HG03060 (cell line): Measurements from ENCODE around the gene WNT11.

Experiments used
- ATAC-seq: cut with Tn5 transposase; IDR thresholded peaks from one replicate; pipeline ENCODE4 v1.9.1; 2021; ENCODE audit warnings: low read depth, moderate number of reproducible peaks; ENCODE audit not compliant: unreplicated experiment

The WNT11 gene

GRCh38 chr11:76224461-76225121, 18.3 kb upstream of the WNT11 start:
- ATAC-seq = no peak

- ATAC-seq = no peak
These were observed 15.1 kb upstream of the WNT11 start for GRCh38 chr11:76221365-76221764.

- no peak for ATAC-seq
These were observed 12.9 kb upstream of the WNT11 start for GRCh38 chr11:76219243-76219642.

- ATAC-seq = no peak
These were observed 12.3 kb upstream of the WNT11 start for GRCh38 chr11:76218449-76219178.

GRCh38 chr11:76217653-76218160, 11.4 kb upstream of the WNT11 start:
- no peak for ATAC-seq

- ATAC-seq = no peak
These were observed 10.4 kb upstream of the WNT11 start for GRCh38 chr11:76216536-76217325.

- no peak for ATAC-seq
These were observed 9.6 kb upstream of the WNT11 start for GRCh38 chr11:76215941-76216340.

GRCh38 chr11:76214968-76215548, 8.8 kb upstream of the WNT11 start:
- ATAC-seq = no peak

- no peak for ATAC-seq
These were observed 7.9 kb upstream of the WNT11 start for GRCh38 chr11:76214186-76214585.

- no peak for ATAC-seq
These were observed 6.1 kb upstream of the WNT11 start for GRCh38 chr11:76212086-76213035.

GRCh38 chr11:76210931-76211851, 4.9 kb upstream of the WNT11 start:
- no peak for ATAC-seq

- ATAC-seq = no peak
These were observed 4.0 kb upstream of the WNT11 start for GRCh38 chr11:76209973-76210930.

- no peak for ATAC-seq
These were observed 3.2 kb upstream of the WNT11 start for GRCh38 chr11:76209375-76209972.

- ATAC-seq = no peak
These were observed 2.4 kb upstream of the WNT11 start for GRCh38 chr11:76208438-76209374.

GRCh38 chr11:76207642-76208401, 1.5 kb upstream of the WNT11 start:
- no peak for ATAC-seq

- no peak for ATAC-seq
These were observed 300 bp downstream of the WNT11 start for GRCh38 chr11:76206077-76206326.
